ENCODE data around the gene ATP2A3.

DNA sequence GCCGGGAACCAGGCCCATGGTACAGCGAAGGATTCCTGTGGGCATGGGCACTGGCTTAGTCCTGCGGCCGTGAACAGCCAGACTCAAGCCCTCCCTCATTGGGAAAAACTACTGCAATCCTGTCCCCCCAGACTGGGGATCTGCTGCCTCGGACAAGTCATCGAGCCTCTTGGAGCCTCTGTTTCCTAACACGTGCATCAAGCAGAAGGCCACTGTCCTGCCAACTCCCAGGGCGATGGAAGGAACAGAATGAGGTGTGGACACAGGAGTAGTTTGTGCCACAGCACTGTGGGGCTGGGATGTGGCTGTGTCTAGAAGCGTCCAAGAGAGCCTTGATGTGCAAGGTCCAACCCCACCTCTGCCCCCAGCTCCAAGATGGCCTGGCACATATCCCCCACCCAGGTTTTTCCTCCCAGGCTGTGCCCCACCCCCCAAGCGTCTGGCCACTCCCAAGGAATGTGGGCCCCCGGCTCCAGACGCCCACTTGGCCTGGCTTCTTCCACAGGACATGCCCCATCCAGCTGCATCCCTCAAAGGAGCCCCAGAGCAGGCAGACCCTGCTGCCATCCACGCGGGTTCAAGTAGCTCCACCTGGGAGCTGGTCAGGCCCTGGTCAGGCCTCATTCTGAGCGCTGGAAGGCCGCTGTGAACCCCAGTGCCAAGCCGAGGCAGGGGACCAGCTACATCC, 74.8 kb downstream of the ATP2A3 start:
- TF ChIP-seq CTCF (IDR thresholded peaks at IDR 0.05; ENCODE audit: low read length) = no peak
- no peak for TF ChIP-seq EZH2 (IDR thresholded peaks at IDR 0.05; ENCODE audit: borderline replicate concordance, low read length)

Measured in OCI-LY1 (cell line).